Measurements from ENCODE around the gene TMEM178A. TPM values are rescaled to one million over a fixed set of nuclear protein-coding genes. Genes with fewer than 3 reads are reported as not detected.

TMEM178A gene
- total RNA-seq, 2 donors from 2014 or later = 5.4 to 6.5 TPM

GRCh38 chr2:39728941-39729351, 63.2 kb downstream of the TMEM178A start:
- Histone ChIP-seq H3K4me3 (no peak overlapping the region), H3K27me3 (replicated peaks; ENCODE audit: insufficient read depth) (no peaks in the 10 kb centered on the region), H3K27ac (no peak overlapping the region), H3K4me1 (ENCODE audit: control insufficient read depth in 1 of 2, low read depth in 2 of 2) (peaks cover 10 to 47% of the 10 kb centered on the region in 2 donors), H3K9me3 (no peaks in the 10 kb centered on the region), H3K36me3 (no peaks in the 10 kb centered on the region)
- TF ChIP-seq CTCF (IDR thresholded peaks at IDR 0.05) = peak; percentile 48
- DNase-seq (ENCODE audit: low spot score) (no peak), ATAC-seq (ENCODE audit: insufficient number of reproducible peaks, low FRiP score, low read depth) (no peak)

GRCh38 chr2:39730276-39730675, 64.6 kb downstream of the TMEM178A start:
- no peak for TF ChIP-seq CTCF (IDR thresholded peaks at IDR 0.05)
- no peak overlapping the region for H3K4me3 ChIP-seq
- H3K27ac ChIP-seq = no peak overlapping the region
- H3K4me1 ChIP-seq (ENCODE audit: control insufficient read depth in 1 of 2, low read depth in 2 of 2) = peaks cover 10 to 47% of the 10 kb centered on the region in 2 donors
- no peaks in the 10 kb centered on the region for H3K9me3 ChIP-seq
- ATAC-seq (ENCODE audit: insufficient number of reproducible peaks, low FRiP score, low read depth) (no peak), DNase-seq (ENCODE audit: low spot score) (no peak)
- no peaks in the 10 kb centered on the region for H3K27me3 ChIP-seq (replicated peaks; ENCODE audit: insufficient read depth)
- H3K36me3 ChIP-seq = no peaks in the 10 kb centered on the region

- Histone ChIP-seq H3K9me3 (no peaks in the 10 kb centered on the region), H3K4me1 (ENCODE audit: control insufficient read depth in 1 of 2, low read depth in 2 of 2) (peaks cover 10 to 47% of the 10 kb centered on the region in 2 donors), H3K4me3 (no peak overlapping the region), H3K36me3 (no peaks in the 10 kb centered on the region), H3K27ac (no peak overlapping the region), H3K27me3 (replicated peaks; ENCODE audit: insufficient read depth) (no peaks in the 10 kb centered on the region)
- DNase-seq (ENCODE audit: low spot score) (no peak), ATAC-seq (ENCODE audit: insufficient number of reproducible peaks, low FRiP score, low read depth) (no peak)
- no peak for TF ChIP-seq CTCF (IDR thresholded peaks at IDR 0.05)
These were observed 65.1 kb downstream of the TMEM178A start for GRCh38 chr2:39730685-39731302.

GRCh38 chr2:39731546-39731945, 65.8 kb downstream of the TMEM178A start:
- Histone ChIP-seq H3K27ac (no peak overlapping the region), H3K36me3 (no peaks in the 10 kb centered on the region), H3K27me3 (replicated peaks; ENCODE audit: insufficient read depth) (no peaks in the 10 kb centered on the region), H3K4me1 (ENCODE audit: control insufficient read depth in 1 of 2, low read depth in 2 of 2) (peaks cover 10 to 52% of the 10 kb centered on the region in 2 donors), H3K9me3 (no peaks in the 10 kb centered on the region), H3K4me3 (no peak overlapping the region)
- no peak for TF ChIP-seq CTCF (IDR thresholded peaks at IDR 0.05)
- ATAC-seq (ENCODE audit: insufficient number of reproducible peaks, low FRiP score, low read depth) = no peak
- no peak for DNase-seq (ENCODE audit: low spot score)

GRCh38 chr2:39732482-39732881, 66.8 kb downstream of the TMEM178A start:
- no peak for TF ChIP-seq CTCF (IDR thresholded peaks at IDR 0.05)
- H3K9me3 ChIP-seq = no peaks in the 10 kb centered on the region
- no peaks in the 10 kb centered on the region for H3K36me3 ChIP-seq
- H3K4me1 ChIP-seq (ENCODE audit: control insufficient read depth in 1 of 2, low read depth in 2 of 2) = peaks cover 10 to 56% of the 10 kb centered on the region in 2 donors
- ATAC-seq (ENCODE audit: insufficient number of reproducible peaks, low FRiP score, low read depth) = no peak
- DNase-seq (ENCODE audit: low spot score) = no peak
- H3K4me3 ChIP-seq = no peak overlapping the region
- H3K27me3 ChIP-seq (replicated peaks; ENCODE audit: insufficient read depth) = no peaks in the 10 kb centered on the region
- H3K27ac ChIP-seq = no peak overlapping the region

Measured in thoracic aorta (tissue), 2 donors.